ENCODE measurements around the gene ZFYVE28. TPM values are rescaled to one million over a fixed set of nuclear protein-coding genes. Genes with fewer than 3 reads are reported as not detected.

The ZFYVE28 gene
- total RNA-seq, 2 donors from 2014 or later: 13.8 to 25.6 TPM

GRCh38 chr4:2257361-2258081, 160.9 kb downstream of the ZFYVE28 start:
- peaks cover 0 to 3% of the 10 kb centered on the region in 2 donors for H3K4me1 Mint-ChIP-seq (ENCODE audit: low read depth in 2 of 2)
- no peaks in the 10 kb centered on the region for H3K27me3 Mint-ChIP-seq
- DNase-seq (ENCODE audit: low spot score) (peak; percentile 53), ATAC-seq (no peak)
- H3K4me3 Mint-ChIP-seq: no peak overlapping the region
- no peak overlapping the region for H3K27ac Mint-ChIP-seq
- no peaks in the 10 kb centered on the region for H3K36me3 Mint-ChIP-seq
- no peaks in the 10 kb centered on the region for H3K9me3 Mint-ChIP-seq

GRCh38 chr4:2256781-2257191, 161.7 kb downstream of the ZFYVE28 start:
- Mint-ChIP-seq H3K27ac (no peak overlapping the region), H3K36me3 (no peaks in the 10 kb centered on the region), H3K9me3 (no peaks in the 10 kb centered on the region), H3K27me3 (no peaks in the 10 kb centered on the region), H3K4me1 (ENCODE audit: low read depth in 2 of 2) (peaks cover 0 to 3% of the 10 kb centered on the region in 2 donors), H3K4me3 (no peak overlapping the region)
- DNase-seq (ENCODE audit: low spot score) (peak; percentile 53), ATAC-seq (no peak)

GRCh38 chr4:2256156-2256731, 162.2 kb downstream of the ZFYVE28 start:
- Mint-ChIP-seq H3K9me3 (no peaks in the 10 kb centered on the region), H3K4me3 (no peak overlapping the region), H3K36me3 (no peaks in the 10 kb centered on the region), H3K27me3 (no peaks in the 10 kb centered on the region), H3K4me1 (ENCODE audit: low read depth in 2 of 2) (peaks cover 0 to 3% of the 10 kb centered on the region in 2 donors), H3K27ac (no peak overlapping the region)
- no peak for ATAC-seq
- peak; percentile 49 for DNase-seq (ENCODE audit: low spot score)

DNA sequence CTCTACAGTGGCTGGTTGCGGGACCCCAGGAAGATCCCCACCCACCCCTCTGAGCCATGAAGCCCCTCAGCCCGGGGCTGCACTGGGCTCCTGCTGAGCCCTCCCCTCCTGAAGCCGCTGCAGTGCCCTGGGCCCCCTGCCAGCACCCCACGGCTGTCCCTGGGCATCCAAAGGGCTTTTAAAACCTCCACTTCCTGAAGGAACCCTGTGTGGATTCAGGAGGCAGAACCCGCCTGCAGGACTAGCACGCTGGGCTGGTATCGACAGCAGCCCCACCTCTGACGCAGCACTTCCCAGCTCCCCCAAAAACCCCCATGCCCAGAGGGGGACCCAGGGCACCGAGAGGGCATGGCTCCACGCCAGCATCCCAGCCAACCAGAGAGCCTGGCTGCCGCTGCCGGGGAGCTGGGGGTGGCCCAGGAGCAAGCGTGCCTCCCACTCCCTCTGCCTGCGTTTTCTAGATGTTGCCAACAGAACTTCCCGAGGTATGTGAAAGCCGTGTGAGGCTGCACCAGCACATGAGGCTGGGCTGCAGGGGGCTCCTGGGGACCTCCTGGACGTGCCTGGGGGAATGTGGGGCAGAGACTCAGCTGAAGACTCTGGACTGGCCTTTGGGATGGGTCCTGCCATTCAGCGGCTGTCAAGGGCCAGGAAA, 162.8 kb downstream of the ZFYVE28 start:
- DNase-seq (ENCODE audit: low spot score) (no peak), ATAC-seq (no peak)
- Mint-ChIP-seq H3K4me1 (ENCODE audit: low read depth in 2 of 2) (peaks cover 0 to 3% of the 10 kb centered on the region in 2 donors), H3K9me3 (no peaks in the 10 kb centered on the region), H3K36me3 (no peaks in the 10 kb centered on the region), H3K27me3 (no peaks in the 10 kb centered on the region), H3K4me3 (no peak overlapping the region), H3K27ac (no peak overlapping the region)

GRCh38 chr4:2254665-2255500, 163.6 kb downstream of the ZFYVE28 start:
- ATAC-seq (no peak), DNase-seq (ENCODE audit: low spot score) (peak; percentile 51)
- H3K36me3 Mint-ChIP-seq: no peaks in the 10 kb centered on the region
- H3K4me1 Mint-ChIP-seq (ENCODE audit: low read depth in 2 of 2): peaks cover 0 to 3% of the 10 kb centered on the region in 2 donors
- no peaks in the 10 kb centered on the region for H3K27me3 Mint-ChIP-seq
- H3K9me3 Mint-ChIP-seq: no peaks in the 10 kb centered on the region
- no peak overlapping the region for H3K4me3 Mint-ChIP-seq
- H3K27ac Mint-ChIP-seq: no peak overlapping the region

DNA sequence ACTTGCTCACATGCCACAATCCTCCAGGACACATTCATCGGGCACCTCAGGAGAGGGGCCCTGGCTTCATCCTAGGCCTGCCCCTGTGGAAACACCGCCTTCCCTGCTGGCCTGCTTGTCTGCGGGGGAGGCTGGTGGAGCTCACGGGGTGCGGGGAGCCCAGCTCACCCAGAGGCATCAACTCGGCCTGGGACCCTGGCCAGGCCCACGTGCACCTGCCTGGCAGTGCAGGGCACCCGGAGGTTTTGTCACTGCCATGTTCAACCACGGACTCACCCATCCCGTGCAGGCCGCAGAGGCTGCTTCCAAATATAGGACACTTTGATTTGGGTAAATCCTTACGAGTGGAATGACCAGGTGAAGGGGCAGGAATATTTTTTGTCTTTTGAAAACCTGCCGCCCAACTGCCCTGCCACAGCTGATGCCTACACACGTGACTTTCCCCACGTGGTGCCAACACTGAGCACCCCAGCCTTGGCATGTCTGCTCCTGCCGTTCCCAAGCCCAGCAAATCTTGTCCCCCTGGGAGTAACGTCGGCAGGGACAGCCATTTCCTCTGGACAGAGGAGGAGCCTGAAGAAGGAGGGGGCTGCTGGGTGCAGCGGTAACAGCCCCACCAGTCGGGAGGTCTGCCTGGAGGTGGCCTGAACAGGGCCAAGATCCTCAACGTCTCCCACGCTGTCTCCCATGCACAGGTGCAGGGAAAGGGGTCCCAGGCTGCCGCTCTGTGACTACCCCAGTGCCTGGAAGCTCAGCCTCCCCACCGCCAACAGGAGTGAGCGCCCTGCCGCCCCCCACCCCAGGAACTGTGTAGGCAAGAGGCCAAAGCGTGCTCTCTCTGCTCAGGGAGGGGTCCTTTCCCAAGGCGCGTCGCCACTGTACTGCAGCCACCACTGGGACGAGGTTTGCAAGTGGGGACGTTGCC, 165.0 kb downstream of the ZFYVE28 start:
- ATAC-seq: no peak

GRCh38 chr4:2252530-2253091, 165.8 kb downstream of the ZFYVE28 start:
- Mint-ChIP-seq H3K27me3 (no peaks in the 10 kb centered on the region), H3K4me1 (ENCODE audit: low read depth in 2 of 2) (peaks cover 0 to 3% of the 10 kb centered on the region in 2 donors), H3K4me3 (no peak overlapping the region), H3K36me3 (no peaks in the 10 kb centered on the region), H3K27ac (no peak overlapping the region), H3K9me3 (no peaks in the 10 kb centered on the region)
- DNase-seq (ENCODE audit: low spot score) (no peak), ATAC-seq (no peak)

More for the DNA sequence above, 165.0 kb downstream of the ZFYVE28 start:
- H3K4me1 Mint-ChIP-seq (ENCODE audit: low read depth in 2 of 2): peaks cover 0 to 3% of the 10 kb centered on the region in 2 donors
- H3K36me3 Mint-ChIP-seq: no peaks in the 10 kb centered on the region
- no peaks in the 10 kb centered on the region for H3K27me3 Mint-ChIP-seq
- DNase-seq (ENCODE audit: low spot score): peak; percentile 54
- no peak overlapping the region for H3K27ac Mint-ChIP-seq
- no peak overlapping the region for H3K4me3 Mint-ChIP-seq
- no peaks in the 10 kb centered on the region for H3K9me3 Mint-ChIP-seq

DNA sequence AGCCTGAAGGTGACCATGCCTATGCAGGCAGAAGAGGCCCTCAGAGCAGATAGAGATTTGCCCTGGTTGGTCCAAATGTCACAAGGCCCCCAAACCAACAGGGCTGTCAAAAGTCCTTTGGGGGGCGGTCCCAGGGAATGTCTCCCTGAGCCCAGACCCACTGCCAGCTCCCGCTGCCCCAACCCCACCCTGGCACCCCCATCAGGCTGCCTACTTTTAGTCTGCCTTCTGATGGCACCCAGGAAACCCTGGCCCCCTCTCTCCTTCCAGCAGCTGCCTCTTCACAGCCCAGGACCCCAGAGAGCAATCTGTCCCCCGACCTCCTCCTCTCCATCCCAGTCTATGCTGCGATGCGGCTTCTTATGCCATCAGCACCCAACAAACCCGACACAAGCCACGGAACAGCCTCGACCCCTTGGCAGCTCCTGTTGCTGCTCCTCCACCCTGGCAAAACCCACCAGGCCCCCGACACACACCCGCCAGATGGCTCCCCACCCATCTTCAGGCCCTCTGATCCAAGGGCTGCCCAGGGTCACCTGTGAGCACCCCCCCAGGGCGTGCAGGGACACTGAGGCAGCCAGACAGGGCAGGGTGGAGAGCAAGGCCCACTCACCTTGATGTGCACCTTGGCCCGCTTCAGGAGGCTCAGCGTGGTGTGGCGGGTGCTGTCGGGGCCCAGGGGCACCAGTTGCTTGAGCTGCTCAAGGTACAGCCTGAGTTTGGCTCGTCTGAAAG, 166.5 kb downstream of the ZFYVE28 start:
- no peak overlapping the region for H3K4me3 Mint-ChIP-seq
- no peaks in the 10 kb centered on the region for H3K27me3 Mint-ChIP-seq
- no peaks in the 10 kb centered on the region for H3K36me3 Mint-ChIP-seq
- peaks cover 0 to 3% of the 10 kb centered on the region in 2 donors for H3K4me1 Mint-ChIP-seq (ENCODE audit: low read depth in 2 of 2)
- DNase-seq (ENCODE audit: low spot score) (no peak), ATAC-seq (no peak)
- no peak overlapping the region for H3K27ac Mint-ChIP-seq
- no peaks in the 10 kb centered on the region for H3K9me3 Mint-ChIP-seq

GRCh38 chr4:2251073-2251794, 167.2 kb downstream of the ZFYVE28 start:
- Mint-ChIP-seq H3K36me3 (no peaks in the 10 kb centered on the region), H3K27ac (no peak overlapping the region), H3K27me3 (no peaks in the 10 kb centered on the region), H3K9me3 (no peaks in the 10 kb centered on the region), H3K4me3 (no peak overlapping the region), H3K4me1 (ENCODE audit: low read depth in 2 of 2) (peaks cover 0 to 3% of the 10 kb centered on the region in 2 donors)
- DNase-seq (ENCODE audit: low spot score): no peak
- ATAC-seq: no peak

GRCh38 chr4:2250357-2251072, 167.9 kb downstream of the ZFYVE28 start:
- Mint-ChIP-seq H3K27ac (no peak overlapping the region), H3K4me1 (ENCODE audit: low read depth in 2 of 2) (peaks cover 0 to 3% of the 10 kb centered on the region in 2 donors), H3K4me3 (no peak overlapping the region), H3K27me3 (no peaks in the 10 kb centered on the region), H3K36me3 (no peaks in the 10 kb centered on the region), H3K9me3 (no peaks in the 10 kb centered on the region)
- DNase-seq (ENCODE audit: low spot score): no peak
- no peak for ATAC-seq

All from natural killer cell treated with Interleukin-12 subunit alpha and Interleukin-12 subunit beta and Interleukin-15 and Interleukin-18, amount 100 ng/mL, for 72 hours (primary cell).